HG03432 (cell line): ENCODE data around the gene WWTR1.

Experiments used
- ATAC-seq: cut with Tn5 transposase; IDR thresholded peaks from one replicate; pipeline ENCODE4 v1.9.1; 2021; ENCODE audit warnings: mild to moderate bottlenecking, moderate library complexity; ENCODE audit not compliant: unreplicated experiment

The WWTR1 gene

DNA sequence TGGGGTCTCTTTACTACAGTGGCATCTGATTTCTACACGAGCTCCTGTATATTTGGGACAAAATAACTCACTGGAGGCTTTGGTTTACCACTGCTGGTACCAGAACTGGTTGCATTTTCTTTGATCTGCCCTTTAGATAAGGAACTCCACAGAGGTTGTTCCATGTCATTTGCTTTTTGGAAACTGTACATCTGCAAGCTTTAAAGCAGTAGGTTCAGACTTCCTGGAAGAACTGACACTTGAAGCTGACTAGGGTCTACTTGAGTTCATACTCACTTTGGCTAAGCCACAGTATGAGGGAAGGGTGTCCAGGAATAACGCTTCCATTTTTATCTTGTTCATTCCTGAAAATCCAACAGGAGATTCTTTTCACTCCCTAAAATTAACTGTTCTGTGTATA lies 86.4 kb downstream of the WWTR1 start:
- no peak for ATAC-seq

DNA sequence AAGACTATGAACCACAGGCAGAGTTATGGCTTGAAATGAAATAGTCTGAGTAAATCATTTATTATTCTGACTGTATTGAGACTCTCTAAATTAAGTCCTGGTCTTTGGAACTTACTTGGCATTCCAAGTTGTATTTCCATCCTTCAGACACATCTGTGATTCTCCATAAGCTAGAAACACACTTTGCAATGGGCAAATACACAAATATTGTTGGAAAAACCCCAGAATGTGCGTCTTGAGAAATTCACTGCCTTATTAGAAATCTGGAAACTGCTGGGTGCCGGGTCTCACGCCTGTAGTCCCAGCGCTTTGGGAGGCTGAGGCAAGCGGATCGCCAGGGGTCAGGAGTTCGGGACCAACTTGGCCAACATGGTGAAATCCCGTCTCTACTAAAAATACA lies 87.8 kb downstream of the WWTR1 start:
- no peak for ATAC-seq

DNA sequence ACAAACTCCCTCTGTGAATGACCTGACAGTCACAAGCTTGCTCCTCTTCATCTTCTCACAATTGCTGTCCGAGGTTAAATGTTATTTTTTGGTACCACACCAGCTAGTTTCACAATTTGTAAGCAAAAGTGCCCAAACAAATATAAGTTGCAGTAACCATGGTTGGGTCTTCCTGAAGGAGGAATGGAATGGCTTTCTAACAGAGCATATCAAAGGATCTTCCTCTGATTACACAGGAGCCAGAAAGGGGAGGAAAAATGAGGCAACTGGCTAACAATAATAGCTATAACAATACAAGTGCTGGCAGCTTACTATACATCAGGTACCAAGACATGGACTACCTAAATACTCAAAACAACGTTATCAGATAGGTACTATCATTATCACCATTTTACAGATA lies 90.4 kb downstream of the WWTR1 start:
- ATAC-seq, result no peak

DNA sequence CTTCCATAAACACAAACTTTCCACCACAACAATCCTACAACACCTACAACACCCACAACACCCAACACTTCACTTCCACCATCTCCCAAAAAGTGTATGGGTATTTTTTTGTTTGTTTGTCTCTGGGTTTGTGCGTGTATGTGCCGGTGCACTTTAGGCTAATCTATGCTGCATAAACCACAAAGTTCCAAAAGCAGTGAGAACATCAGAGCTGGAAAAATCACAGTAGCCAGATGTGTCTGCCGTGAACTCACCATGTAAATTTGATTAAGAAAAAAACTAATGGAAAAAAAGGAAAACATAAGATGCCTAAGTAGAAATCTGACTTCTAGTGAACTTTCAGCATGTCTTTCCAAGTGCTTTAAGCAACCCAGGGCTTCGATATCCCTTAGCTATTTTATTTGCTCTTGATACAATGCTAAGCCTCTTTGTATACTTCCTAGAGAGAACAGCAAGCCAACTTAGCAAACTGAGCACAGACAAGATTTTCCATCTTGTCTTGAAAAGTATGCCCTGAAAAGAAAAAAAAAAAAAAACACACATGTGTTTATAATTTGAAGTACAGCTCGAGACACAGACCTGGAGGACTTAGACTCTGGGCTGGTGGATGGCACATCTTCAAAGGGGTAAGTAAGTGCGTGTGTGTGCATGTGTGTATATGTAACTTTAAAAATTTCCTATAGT lies 91.4 kb downstream of the WWTR1 start:
- no peak for ATAC-seq

DNA sequence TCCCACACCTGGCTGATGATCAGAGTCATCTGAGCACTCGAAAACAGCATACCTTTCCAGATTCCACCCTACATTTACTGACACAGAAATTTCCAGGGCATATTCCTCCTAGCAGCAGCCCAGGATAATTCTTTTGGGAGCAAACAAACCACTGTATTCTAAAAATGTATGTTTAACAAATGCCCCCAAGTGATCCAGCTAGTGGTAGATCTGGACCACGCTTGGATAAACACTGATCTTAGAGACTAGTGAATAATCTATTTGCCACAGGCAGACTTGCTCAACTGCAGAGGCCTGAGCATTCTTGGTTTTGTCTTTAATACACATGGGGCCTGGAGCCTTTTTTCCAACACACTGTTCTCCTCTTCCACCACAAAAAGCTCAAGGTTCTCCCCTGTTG lies 93.7 kb downstream of the WWTR1 start:
- ATAC-seq, result no peak

DNA sequence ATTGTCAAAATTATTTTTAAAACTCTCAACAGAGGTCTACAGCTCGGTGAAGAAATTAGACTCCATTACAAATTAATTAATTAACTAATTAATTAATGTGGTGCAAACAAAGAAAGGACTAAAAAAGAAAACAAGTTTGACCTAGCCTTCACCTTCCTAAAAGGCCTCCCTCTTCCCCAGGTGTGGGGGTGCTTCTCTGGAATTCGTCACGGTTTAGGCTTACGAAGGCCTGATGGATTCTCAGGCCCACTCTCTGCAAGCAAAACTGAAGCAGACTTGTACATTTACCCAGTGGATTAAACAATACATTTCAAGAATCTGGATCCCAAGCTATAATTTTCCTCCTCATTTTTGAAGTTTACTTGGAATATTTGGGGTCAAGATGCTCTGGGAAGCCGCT lies 94.7 kb downstream of the WWTR1 start:
- ATAC-seq, result no peak

DNA sequence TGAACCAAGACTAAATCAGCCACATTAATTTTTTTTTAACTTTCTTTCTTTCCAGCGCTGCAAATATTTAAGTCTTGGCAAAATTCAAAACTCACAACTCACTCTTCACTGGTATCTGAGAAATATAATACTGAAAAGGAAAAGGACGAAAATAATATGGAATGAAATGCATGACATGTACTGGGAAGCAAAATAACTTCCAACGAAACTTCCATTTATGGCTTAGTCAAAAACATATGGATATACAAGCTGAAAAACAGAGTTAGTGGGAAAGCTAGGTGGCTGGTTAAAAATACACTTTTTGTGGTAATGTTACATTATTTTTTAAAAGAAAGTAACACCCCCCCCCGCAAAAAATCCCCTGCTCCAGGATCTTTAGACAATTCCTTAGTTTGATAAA lies 97.2 kb downstream of the WWTR1 start:
- ATAC-seq, result no peak

DNA sequence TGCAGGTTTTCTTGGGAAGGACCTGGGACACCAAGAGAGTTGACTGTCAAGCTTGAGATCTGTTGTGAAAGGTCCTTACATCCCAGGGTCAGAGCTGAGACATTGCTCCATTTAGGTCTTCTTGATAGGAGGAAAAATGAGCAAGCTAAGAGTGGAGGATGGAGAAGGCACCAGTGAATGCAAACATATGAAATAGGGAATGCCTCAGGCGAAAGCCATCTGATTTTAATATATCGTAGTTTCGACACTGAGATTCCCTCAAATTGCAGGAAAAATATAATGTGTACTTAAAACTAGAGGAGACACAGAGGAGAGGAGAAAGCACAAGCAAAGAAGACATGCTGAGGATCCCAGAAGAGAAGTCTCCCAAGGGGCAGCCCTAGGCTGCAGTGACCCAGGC lies 97.8 kb downstream of the WWTR1 start:
- no peak for ATAC-seq

DNA sequence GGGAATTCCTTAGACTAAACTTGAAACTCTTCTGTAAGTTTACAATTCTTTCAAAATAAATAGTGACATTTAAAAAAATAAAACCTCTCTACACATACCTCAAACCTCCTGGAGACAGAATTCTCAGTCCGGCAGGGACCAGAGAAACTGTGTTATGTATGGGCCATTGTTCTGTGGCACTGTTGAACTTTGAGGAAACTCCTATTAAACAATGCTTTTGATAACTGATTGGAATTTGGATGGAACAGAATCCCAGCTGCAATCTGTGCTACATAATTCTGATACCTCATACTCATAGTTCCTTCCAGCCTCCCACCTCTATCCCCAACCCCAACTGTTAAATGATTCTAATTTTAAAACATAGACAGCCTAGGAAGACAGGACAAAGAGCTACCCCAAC lies 98.3 kb downstream of the WWTR1 start:
- ATAC-seq, result no peak

DNA sequence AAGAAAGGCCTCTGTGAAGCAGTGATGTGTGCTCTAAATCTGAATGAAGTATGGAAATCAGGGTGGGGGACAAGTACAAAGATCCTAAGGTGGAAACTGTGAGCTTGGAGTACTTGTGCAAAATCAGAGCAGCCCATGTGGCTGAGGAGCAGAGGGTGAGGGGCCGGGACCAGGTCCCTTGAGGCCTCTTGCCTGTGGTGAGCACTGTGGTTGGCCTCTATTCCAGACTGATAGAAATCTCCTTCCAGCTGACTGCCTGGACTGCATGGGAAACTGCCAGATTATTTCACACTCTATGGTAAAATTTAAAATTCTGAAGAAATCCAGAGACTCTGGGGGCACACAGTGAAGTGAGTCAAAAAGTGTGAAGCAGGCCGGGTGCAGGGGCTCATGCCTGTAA lies 101.9 kb downstream of the WWTR1 start:
- no peak for ATAC-seq

DNA sequence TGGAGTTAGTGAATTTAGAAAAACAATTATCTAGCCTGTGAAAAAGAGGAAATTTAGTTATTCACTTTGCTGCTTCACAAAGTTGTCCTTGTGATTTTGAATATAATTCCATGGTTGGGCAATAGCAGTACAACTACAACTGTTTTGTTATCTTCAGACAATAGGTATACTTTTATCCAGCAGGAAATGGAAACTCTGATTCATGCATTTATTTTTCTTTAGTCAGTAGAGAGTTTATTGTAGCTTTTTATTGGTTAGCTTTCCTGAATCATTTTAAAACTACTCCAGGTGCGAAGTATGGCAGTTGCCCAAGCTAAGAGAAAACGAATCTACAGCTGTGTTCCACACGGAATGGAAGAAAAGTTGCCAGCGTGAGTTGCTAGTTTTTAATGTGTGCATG lies 103.0 kb downstream of the WWTR1 start:
- ATAC-seq, result no peak

DNA sequence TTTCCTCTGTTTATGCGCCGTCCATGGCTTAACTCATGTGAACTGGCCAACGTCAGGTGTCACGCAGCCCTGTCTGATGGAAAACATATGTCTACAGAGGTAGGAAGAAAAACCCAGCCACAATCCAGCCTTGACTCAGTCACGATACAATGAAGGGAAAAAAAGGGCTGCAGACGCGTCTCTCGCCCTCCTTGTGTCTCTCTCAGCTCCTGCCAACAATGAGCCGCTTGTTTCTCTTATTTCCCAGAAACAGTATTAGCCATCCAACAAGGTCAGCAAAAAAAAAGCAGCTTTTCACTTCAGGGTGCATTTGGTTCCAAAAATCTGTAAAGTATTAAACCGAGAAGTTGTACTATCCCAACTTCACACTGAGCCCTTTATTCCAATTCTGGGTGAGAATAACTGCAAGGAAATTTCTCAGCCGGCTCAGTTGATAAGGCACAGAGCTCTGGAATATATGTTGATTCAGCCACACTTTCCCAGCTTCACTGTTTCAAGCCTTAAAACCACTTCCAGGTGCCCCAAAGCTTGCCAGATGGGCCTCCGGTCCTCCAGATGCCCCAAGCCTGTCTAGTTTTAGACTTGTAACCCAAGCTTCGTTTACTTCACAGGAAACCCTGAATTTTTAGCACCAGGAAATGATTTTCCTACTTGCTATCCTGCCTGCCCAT lies 103.9 kb downstream of the WWTR1 start:
- ATAC-seq, result no peak

DNA sequence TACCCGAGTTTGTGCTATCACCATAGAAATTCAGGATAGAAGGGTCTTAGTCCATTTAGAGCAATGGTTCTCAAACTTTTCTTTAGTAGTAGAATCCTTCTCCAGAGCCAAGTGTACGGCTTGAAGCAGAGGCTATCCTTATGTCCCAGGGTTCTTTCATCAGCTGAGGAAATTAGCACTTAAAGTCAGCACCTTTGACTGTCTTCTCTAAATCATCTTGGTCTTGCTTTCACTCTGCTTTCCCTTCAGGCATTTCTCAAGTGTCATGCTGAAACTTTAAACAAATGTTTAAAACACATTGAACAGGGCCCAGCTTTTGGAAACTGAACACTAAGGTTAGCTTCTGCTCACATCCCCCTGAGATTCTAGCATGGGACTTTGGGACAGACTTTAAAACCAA lies 105.1 kb downstream of the WWTR1 start:
- ATAC-seq, result no peak

DNA sequence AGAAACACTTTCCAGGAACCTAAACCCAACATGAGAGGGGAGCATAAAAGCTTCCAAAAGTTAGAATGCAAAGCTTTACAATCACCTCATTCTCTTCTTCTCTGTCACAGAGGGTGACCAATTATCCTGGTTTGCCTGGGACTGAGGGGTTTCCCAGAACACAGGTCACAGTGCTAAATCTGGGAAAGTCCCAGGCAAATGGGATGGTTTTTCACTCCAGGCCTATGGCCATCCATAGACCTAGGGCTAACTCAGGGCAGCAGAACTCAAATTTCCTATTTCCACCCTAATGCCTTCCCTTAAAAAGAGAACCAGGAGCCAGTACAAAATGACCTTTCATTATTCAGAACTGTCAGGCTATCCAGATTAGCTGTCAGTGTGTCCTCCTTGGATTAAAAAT lies 106.3 kb downstream of the WWTR1 start:
- ATAC-seq, result no peak

DNA sequence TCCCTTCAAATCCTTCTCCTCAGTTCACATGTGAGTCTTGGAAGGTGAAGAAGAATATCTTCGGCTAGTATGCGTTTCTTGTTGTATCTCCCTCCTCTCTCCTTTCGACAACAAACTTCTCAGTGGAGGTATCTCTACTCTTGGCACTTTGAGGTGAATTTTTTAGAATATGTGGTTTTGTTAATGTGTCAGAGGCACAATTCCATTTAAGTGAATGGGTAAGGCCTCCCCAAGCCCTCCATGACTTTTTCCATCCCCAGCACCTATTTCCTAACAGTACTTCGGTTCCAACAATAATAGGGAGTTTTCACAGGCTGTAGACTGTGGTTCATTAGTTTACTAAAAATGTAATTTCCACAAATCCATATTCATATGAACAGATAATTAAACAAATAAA lies 109.2 kb downstream of the WWTR1 start:
- ATAC-seq, result no peak

DNA sequence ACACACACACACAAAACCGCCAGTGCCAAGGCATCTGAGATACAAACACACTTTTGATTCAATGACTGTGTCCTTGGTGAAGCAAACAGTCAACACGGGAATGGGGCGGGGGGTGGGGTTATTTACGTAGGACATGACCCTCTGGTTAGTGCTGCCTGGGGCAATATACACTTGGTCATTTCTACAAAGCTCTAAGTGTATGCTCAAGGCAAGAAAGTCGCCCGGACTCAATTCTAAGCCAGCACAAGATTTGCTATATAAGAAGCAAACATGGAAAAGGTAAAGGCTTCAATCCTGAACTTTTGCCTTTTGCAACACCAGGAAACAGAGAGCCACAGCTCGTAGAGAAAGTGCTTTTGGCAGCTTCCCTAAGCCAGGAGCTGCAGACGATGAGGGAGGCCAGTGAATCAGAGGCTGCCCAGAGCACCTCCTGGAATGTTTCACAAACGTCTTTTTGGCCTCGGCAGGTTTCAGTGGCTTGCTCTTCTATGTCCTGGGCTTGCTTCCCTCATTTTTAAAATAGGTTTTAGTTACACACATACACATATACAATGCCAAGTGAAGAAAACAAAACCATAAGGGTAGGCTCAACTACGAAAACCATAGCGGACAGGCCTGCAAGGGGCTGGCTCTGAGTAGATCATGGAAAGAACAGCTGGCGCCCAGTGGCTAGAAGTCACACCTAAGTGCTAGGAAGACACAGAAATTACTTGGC lies 109.7 kb downstream of the WWTR1 start:
- ATAC-seq, result no peak

DNA sequence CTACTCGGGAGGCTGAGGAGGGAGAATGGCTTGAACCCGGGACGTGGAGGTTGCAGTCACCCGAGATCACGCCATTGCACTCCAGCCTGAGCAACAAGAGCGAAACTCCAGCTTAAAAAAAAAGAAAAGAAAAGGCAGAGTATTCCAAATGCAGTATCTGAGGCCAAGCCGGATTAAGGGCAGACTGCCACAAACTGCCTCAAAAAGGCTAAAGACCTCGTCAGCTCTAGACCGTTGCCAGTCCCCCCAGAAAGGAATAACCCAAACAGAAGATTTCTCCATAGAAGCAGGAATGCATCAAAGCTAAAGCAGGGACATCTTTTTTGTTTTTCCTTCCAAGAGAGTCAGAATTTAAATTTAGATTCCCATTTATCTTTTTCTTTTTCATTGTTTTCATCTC lies 110.4 kb downstream of the WWTR1 start:
- no peak for ATAC-seq

DNA sequence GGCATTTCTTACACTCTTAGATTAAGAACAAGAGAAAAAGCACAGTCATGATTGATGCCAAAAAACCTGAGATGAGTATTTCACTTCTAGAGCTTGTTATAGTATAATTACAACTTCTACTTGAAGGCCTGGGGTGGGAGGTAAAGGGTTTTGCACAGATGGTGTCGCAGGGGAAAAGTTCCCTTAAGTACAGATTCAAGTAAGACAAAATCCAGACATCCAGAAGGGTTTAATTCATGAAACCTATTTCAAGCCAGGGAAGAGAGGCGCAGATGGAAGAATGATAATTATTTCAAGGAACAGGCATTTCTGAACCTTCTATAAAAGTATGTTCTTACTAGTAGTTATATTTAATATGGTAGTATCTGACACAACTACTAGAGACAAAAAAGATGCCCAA lies 112.8 kb downstream of the WWTR1 start:
- ATAC-seq, result no peak

DNA sequence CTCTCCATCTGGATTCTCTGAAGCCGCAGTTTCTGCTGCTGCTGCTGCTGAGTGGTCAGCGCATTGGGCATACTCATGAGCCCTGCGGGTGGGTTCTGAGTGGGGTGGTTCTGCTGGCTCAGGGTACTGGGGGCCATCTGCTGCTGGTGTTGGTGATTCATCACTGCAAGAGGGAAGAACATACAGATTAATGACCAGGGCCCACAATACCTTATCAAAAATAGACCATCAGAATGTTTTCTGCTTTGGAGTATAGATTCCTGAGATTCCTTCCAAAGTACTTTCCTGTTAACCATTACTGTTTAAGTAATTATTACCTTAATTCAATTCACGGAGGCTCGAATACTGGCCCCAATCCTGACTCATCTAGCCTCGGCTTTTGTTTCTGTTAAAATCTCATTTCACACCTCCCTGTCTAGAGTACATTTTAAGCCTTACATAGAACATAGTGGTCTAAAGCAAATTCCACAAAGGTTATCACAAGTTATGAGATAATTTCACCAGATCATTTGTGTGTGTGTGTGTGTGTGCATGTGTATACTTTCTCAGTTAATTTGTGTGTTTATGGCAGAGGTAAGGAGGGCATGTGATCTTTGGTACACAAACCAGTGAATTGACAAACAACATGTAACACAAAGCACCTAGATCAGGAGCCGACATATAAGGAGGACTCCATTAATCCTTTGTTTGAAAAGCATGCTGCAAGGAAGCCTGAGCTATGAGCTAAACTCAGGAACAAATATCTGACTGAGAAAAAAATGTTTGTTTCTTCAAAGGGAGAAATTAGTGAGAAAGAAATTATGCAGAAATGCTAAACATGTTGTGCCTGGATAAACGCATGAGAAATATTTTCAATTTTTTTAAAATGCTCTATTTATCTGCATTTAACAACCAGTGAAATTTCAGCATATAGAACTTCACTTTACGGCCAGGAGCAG lies 115.2 kb downstream of the WWTR1 start:
- no peak for ATAC-seq

DNA sequence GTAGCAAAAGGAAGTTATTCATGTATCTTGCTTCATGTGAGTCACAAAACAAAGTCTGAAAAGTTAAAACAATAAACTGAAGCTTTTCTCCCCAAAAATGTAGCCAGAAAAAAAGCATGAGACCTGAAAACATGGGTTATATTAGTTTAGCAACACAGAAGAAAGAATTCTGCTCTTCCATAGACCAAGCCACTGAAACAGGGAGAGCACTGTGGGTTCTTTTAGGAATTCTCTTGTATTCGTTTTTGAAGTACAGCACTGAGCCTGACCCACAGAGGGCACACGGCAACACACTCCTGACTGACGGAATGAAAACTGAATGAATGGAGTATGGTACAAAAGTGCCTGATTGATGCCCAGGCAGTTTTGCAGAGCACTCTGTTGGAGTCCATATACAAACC lies 116.7 kb downstream of the WWTR1 start:
- ATAC-seq, result no peak

DNA sequence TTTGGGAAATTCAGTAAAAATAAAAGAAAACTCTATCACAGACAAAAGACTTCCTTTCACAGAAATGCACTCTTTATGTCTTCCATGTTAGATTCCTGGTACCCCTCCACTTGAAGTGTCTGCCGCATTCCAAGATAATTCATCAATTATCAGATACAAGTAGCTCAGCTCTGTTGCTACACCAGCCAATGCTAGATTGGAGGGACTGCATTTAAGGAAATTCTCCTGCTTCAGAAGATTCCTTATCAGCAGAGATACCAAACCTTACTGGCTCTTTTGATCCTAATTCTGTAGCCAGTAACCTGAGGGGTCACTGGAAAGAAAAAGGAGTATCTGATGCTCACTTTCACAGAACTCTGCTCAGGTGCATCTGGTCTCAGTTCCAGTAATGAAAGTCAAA lies 119.5 kb downstream of the WWTR1 start:
- no peak for ATAC-seq
